Panc1 (cell line): ENCODE results near the gene PIEZO1. TPM values are rescaled to one million over a fixed set of nuclear protein-coding genes. Genes with fewer than 3 reads are reported as not detected.
A peak's percentile ranks its signal among the peaks of the same experiment; 100 is the strongest.

Experiments used
- ATAC-seq: fragments of 200-7000 bp; cut with Tn5 transposase; 2 replicates; pipeline ENCODE4 v1.9.1; 2020; ENCODE audit warnings: mild to moderate bottlenecking, moderate library complexity
- BruUV-seq: library from RNA; stranded (reverse); fragments of 400-500 nt; replicated peaks from 2 replicates; lab custom pipeline; 2021; lab: Mats Ljungman, UMichigan
- CTCF ChIA-PET: fragments of 300-600 bp; sonication (Branson Sonifier 250); formaldehyde crosslinking; loops from one replicate; lab custom pipeline; 2022; ENCODE audit warnings: antibody characterized with exemption; lab: Charles Lee
- POLR2A ChIA-PET: fragments of 300-600 bp; sonication (Branson Sonifier 250); formaldehyde crosslinking; loops from one replicate; lab custom pipeline; 2022; ENCODE audit warnings: antibody characterized with exemption; lab: Charles Lee
- DNase-seq: peaks from one replicate; pipeline ENCODE4 v3.0.0-alpha.2; 2010; ENCODE audit warnings: low read depth, low spot score
- H3K27ac ChIP-seq: 2 replicates; pipeline ENCODE4 v1.5.1; 2011; ENCODE audit warnings: mild to moderate bottlenecking, low read length, inconsistent platforms
- H3K27me3 ChIP-seq: fragments of 200-500 bp; sonication (Bioruptor generic); 2 replicates; pipeline ENCODE4 v1.6.0; 2014; ENCODE audit warnings: low read length, inconsistent platforms; ENCODE audit not compliant: control insufficient read depth, insufficient read depth
- H3K36me3 ChIP-seq: fragments of 200-500 bp; sonication (Bioruptor generic); 2 replicates; pipeline ENCODE4 v1.5.1; 2014; ENCODE audit warnings: inconsistent platforms, mild to moderate bottlenecking, low read length, moderate library complexity; ENCODE audit not compliant: control insufficient read depth, insufficient read depth
- H3K4me1 ChIP-seq: 2 replicates; pipeline ENCODE4 v1.5.1; 2011; ENCODE audit warnings: inconsistent platforms, mild to moderate bottlenecking, low read length, moderate library complexity; ENCODE audit not compliant: control insufficient read depth, insufficient read depth
- H3K4me3 ChIP-seq, 2 experiments: 2 replicates each; pipeline ENCODE4 v1.5.1; 2011 to 2012; ENCODE audit warnings: low read depth in 2 of 2, low read length in 2 of 2, mild to moderate bottlenecking in 2 of 2, inconsistent platforms in 1 of 2, moderate library complexity in 1 of 2
- H3K9me3 ChIP-seq: fragments of 200-500 bp; sonication (Bioruptor generic); 2 replicates; pipeline ENCODE4 v1.5.1; 2014; ENCODE audit warnings: low read depth, mild to moderate bottlenecking, inconsistent platforms, low read length, moderate library complexity; ENCODE audit not compliant: control insufficient read depth, insufficient read depth
- CTCF ChIP-seq: fragments of 450-650 bp; IDR thresholded peaks from 2 replicates; pipeline ENCODE4 v1.5.1; 2017; ENCODE audit warnings: mild to moderate bottlenecking
- POLR2AphosphoS5 ChIP-seq: IDR thresholded peaks from 2 replicates; pipeline ENCODE4 v1.6.1; 2012; ENCODE audit warnings: mild to moderate bottlenecking, low read depth, low read length, moderate library complexity
- REST ChIP-seq, 2 experiments: IDR thresholded peaks; 2 replicates each; pipeline ENCODE4 v1.6.1; 2011 to 2012; ENCODE audit warnings: low read depth in 2 of 2, control low read depth in 1 of 2, low read length in 1 of 2, mild to moderate bottlenecking in 1 of 2, moderate library complexity in 1 of 2; ENCODE audit not compliant: insufficient read depth in 1 of 2
- SIN3A ChIP-seq: IDR thresholded peaks from 2 replicates; pipeline ENCODE4 v1.6.1; 2012; ENCODE audit warnings: low read depth, mild to moderate bottlenecking, low read length, moderate library complexity, borderline replicate concordance; ENCODE audit not compliant: insufficient read depth
- TCF7L2 ChIP-seq: IDR thresholded peaks from 2 replicates; pipeline ENCODE4 v1.6.1; 2011; ENCODE audit warnings: mild to moderate bottlenecking, low read depth, low read length, inconsistent platforms
- in situ Hi-C: cut with HindIII; loops from 2 replicates; pipeline ENCODE4 v1.10.0; 2016; ENCODE audit warnings: low sequenced_read_pairs, low pct_unique_long_range_greater_than_20kb
- intact Hi-C: fragments of 100-400 bp; cut with micrococcal nuclease; formaldehyde crosslinking; loops from one replicate; pipeline ENCODE4 v1.10.0; 2022; ENCODE audit not compliant: unreplicated experiment
- total RNA-seq: library from RNA; stranded (reverse); gene quantifications from one replicate; pipeline ENCODE4 v1.2.1, GENCODE V29; 2021; ENCODE audit not compliant: unreplicated experiment

Gene PIEZO1
- total RNA-seq, 1 experiment from 2014 or later: 175 TPM

GRCh38 chr16:88762941-88763340, 22.1 kb downstream of the PIEZO1 start:
- Histone ChIP-seq H3K27me3 (no peaks in the 10 kb centered on the region), H3K4me3 (no peak overlapping the region), H3K36me3 (no peaks in the 10 kb centered on the region), H3K27ac (peak overlapping the region; percentile 66), H3K9me3 (no peaks in the 10 kb centered on the region), H3K4me1 (peaks cover 84% of the 10 kb centered on the region)
- no peak for DNase-seq
- BruUV-seq: no TSS peak
- no peak for ATAC-seq
- ChIA-PET CTCF (interaction anchor here (0.7 kb wide), 1 partner anchor 17 kb away, joined by 3 read pairs; no protein-coding TSS in a partner anchor), POLR2A (no interaction called here)
- in situ Hi-C loops (no loop called here), intact Hi-C loops (no loop called here)
- TF ChIP-seq REST (IDR thresholded peaks at IDR 0.05; ENCODE audit: insufficient read depth in 1 of 2, low read depth in 2 of 2, low read length in 1 of 2) (no peak), POLR2AphosphoS5 (no peak), TCF7L2 (no peak), SIN3A (no peak), CTCF (no peak)

GRCh38 chr16:88762258-88762870, 22.7 kb downstream of the PIEZO1 start:
- Histone ChIP-seq H3K4me1 (peaks cover 84% of the 10 kb centered on the region), H3K36me3 (no peaks in the 10 kb centered on the region), H3K4me3 (no peak overlapping the region), H3K9me3 (no peaks in the 10 kb centered on the region), H3K27ac (peak overlapping the region; percentile 61), H3K27me3 (no peaks in the 10 kb centered on the region)
- BruUV-seq: no TSS peak
- CTCF ChIA-PET: interaction anchor here (0.6 to 0.7 kb wide), 2 partner anchors 16 to 41 kb away, joined by 3 read pairs; no protein-coding TSS in a partner anchor
- no peak for DNase-seq
- no peak for TF ChIP-seq CTCF
- no peak for TF ChIP-seq POLR2AphosphoS5
- no peak for TF ChIP-seq SIN3A
- TF ChIP-seq TCF7L2: no peak
- TF ChIP-seq REST (IDR thresholded peaks at IDR 0.05; ENCODE audit: insufficient read depth in 1 of 2, low read depth in 2 of 2, low read length in 1 of 2): no peak
- in situ Hi-C loops: no loop called here
- ATAC-seq: no peak
- intact Hi-C loops: no loop called here
- POLR2A ChIA-PET: no interaction called here
